Gastroesophageal sphincter (tissue), 4 donors: ENCODE data around the gene EFNB2. TPM values are rescaled to one million over a fixed set of nuclear protein-coding genes. Genes with fewer than 3 reads are reported as not detected.

Experiments
- ATAC-seq: fragments of 150-250 bp; one replicate; pipeline ENCODE4 v1.9.1; 2016; ENCODE audit warnings: mild to moderate bottlenecking, moderate library complexity
- H3K27ac ChIP-seq, 4 donors: fragments of 200-600 bp; sonication (generic) in 3 of 4; 1 replicate in 3 of 4; 2 replicates in 1 of 4; pipeline ENCODE4 v1.5.1; 2016 to 2019
- H3K27me3 ChIP-seq: fragments of 200-600 bp; sonication (generic); one replicate; pipeline ENCODE4 v1.5.1; 2019
- H3K36me3 ChIP-seq, 2 donors: fragments of 200-600 bp; sonication (generic); one replicate each; pipeline ENCODE4 v1.5.1; 2019; ENCODE audit warnings: control low read depth in 1 of 2
- H3K4me1 ChIP-seq, 3 donors: fragments of 200-600 bp; sonication (generic); 1 replicate in 2 of 3; 2 replicates in 1 of 3; pipeline ENCODE4 v1.5.1; 2016 to 2019; ENCODE audit warnings: control low read depth in 2 of 3
- H3K4me3 ChIP-seq, 2 donors: fragments of 200-600 bp; sonication (generic); one replicate each; pipeline ENCODE4 v1.5.1; 2019; ENCODE audit warnings: mild to moderate bottlenecking in 1 of 2, moderate library complexity in 1 of 2
- H3K9me3 ChIP-seq, 3 donors: fragments of 200-600 bp; sonication (generic); one replicate each; pipeline ENCODE4 v1.5.1; 2017 to 2019; ENCODE audit warnings: control low read depth in 2 of 3
- CTCF ChIP-seq, 4 experiments: fragments of 200-600 bp in 2 of 4; fragments of 450-650 bp in 2 of 4; sonication (generic) in 1 of 4; IDR thresholded peaks; one replicate each; pipeline ENCODE4 v1.5.1; 2017 to 2019; ENCODE audit warnings: antibody characterized with exemption in 4 of 4, mild to moderate bottlenecking in 2 of 4, moderate library complexity in 2 of 4
- EP300 ChIP-seq: sonication (generic); formaldehyde crosslinking; IDR thresholded peaks from one replicate; pipeline ENCODE4 v1.6.1; 2017; ENCODE audit warnings: antibody characterized with exemption, mild to moderate bottlenecking
- POLR2A ChIP-seq, 2 donors: fragments of 450-650 bp; IDR thresholded peaks; one replicate each; pipeline ENCODE4 v1.6.1; 2017; ENCODE audit warnings: antibody characterized with exemption in 2 of 2, mild to moderate bottlenecking in 2 of 2, moderate library complexity in 1 of 2
- POLR2AphosphoS5 ChIP-seq: sonication (generic); formaldehyde crosslinking; IDR thresholded peaks from one replicate; pipeline ENCODE4 v1.6.1; 2017; ENCODE audit warnings: antibody characterized with exemption
- WGBS, 2 donors: methylation state at CpG; one replicate each; pipeline ENCODE4 v1.1.5; 2018; ENCODE audit warnings: low coverage in 1 of 2; 5-methylcytosine and 5-hydroxymethylcytosine counted together
- total RNA-seq, 4 donors: library from RNA; depleted of rRNA; stranded (reverse); fragments of >200 nt; gene quantifications; one replicate each; pipeline ENCODE4 v1.1.0, GENCODE V29; 2016

The EFNB2 gene
- total RNA-seq, 4 donors from 2014 or later: 13.7 to 39.7 (median 20.5) TPM

- no peak for TF ChIP-seq CTCF (IDR thresholded peaks at IDR 0.05)
- TF ChIP-seq POLR2A (IDR thresholded peaks at IDR 0.05): no peak
- no peak for TF ChIP-seq EP300
- no peak for TF ChIP-seq POLR2AphosphoS5
- ATAC-seq: no peak
- Histone ChIP-seq H3K27ac (no peak overlapping the region), H3K4me1 (no peaks in the 10 kb centered on the region), H3K9me3 (no peaks in the 10 kb centered on the region), H3K27me3 (no peaks in the 10 kb centered on the region), H3K4me3 (no peak overlapping the region), H3K36me3 (no peaks in the 10 kb centered on the region)
- WGBS, 2 donors: 92 to 100% methylated on average over 4 to 5 of the region's 6 CpGs
These were observed 84.5 kb downstream of the EFNB2 start for GRCh38 chr13:106450991-106451390.

GRCh38 chr13:106449096-106449495 lies 86.4 kb downstream of the EFNB2 start:
- no peaks in the 10 kb centered on the region for H3K27me3 ChIP-seq
- WGBS, 2 donors: 87 to 100% methylated on average over 1 to 4 of the region's 4 CpGs
- TF ChIP-seq POLR2AphosphoS5: no peak
- no peak for TF ChIP-seq EP300
- no peak for TF ChIP-seq CTCF (IDR thresholded peaks at IDR 0.05)
- no peak for TF ChIP-seq POLR2A (IDR thresholded peaks at IDR 0.05)
- no peaks in the 10 kb centered on the region for H3K4me1 ChIP-seq
- H3K27ac ChIP-seq: no peak overlapping the region
- no peaks in the 10 kb centered on the region for H3K9me3 ChIP-seq
- H3K4me3 ChIP-seq: no peak overlapping the region
- H3K36me3 ChIP-seq: no peaks in the 10 kb centered on the region
- no peak for ATAC-seq

- no peaks in the 10 kb centered on the region for H3K27me3 ChIP-seq
- ATAC-seq: no peak
- H3K27ac ChIP-seq: no peak overlapping the region
- no peaks in the 10 kb centered on the region for H3K4me1 ChIP-seq
- no peaks in the 10 kb centered on the region for H3K36me3 ChIP-seq
- TF ChIP-seq EP300 (no peak), POLR2A (IDR thresholded peaks at IDR 0.05) (no peak), CTCF (IDR thresholded peaks at IDR 0.05) (no peak), POLR2AphosphoS5 (no peak)
- 72 to 84% methylated on average over 4 of the region's 4 CpGs for WGBS, 2 donors
- H3K4me3 ChIP-seq: no peak overlapping the region
- H3K9me3 ChIP-seq: no peaks in the 10 kb centered on the region
These were observed 89.5 kb downstream of the EFNB2 start for GRCh38 chr13:106445996-106446395.

- Histone ChIP-seq H3K27ac (no peak overlapping the region), H3K4me3 (no peak overlapping the region), H3K36me3 (no peaks in the 10 kb centered on the region), H3K4me1 (no peaks in the 10 kb centered on the region), H3K9me3 (no peaks in the 10 kb centered on the region), H3K27me3 (no peaks in the 10 kb centered on the region)
- TF ChIP-seq CTCF (IDR thresholded peaks at IDR 0.05) (no peak), EP300 (no peak), POLR2A (IDR thresholded peaks at IDR 0.05) (no peak), POLR2AphosphoS5 (no peak)
- WGBS, 2 donors: 66 to 70% methylated on average over 9 to 11 of the region's 11 CpGs
- ATAC-seq: no peak
These were observed 91.7 kb downstream of the EFNB2 start for GRCh38 chr13:106443607-106444322.

GRCh38 chr13:106440866-106441265 lies 94.6 kb downstream of the EFNB2 start:
- Histone ChIP-seq H3K27me3 (no peaks in the 10 kb centered on the region), H3K4me3 (no peak overlapping the region), H3K9me3 (no peaks in the 10 kb centered on the region), H3K27ac (no peak overlapping the region), H3K4me1 (no peaks in the 10 kb centered on the region), H3K36me3 (no peaks in the 10 kb centered on the region)
- TF ChIP-seq POLR2A (IDR thresholded peaks at IDR 0.05): no peak
- TF ChIP-seq EP300: no peak
- no peak for TF ChIP-seq POLR2AphosphoS5
- TF ChIP-seq CTCF (IDR thresholded peaks at IDR 0.05): no peak
- no peak for ATAC-seq
- 39 to 43% methylated on average over 2 of the region's 2 CpGs for WGBS, 2 donors
